CD4-positive, alpha-beta T cell treated with Interleukin-2 at 100 ng/mL for 4 hours (primary cell): ENCODE data around the gene PSMD1.
"Not testable (repeated sequence)": the region's sequence is repeated elsewhere in the genome, so short reads cannot be mapped to it uniquely, and the experiment has no call there.

Experiments used
- DNase-seq: peaks from one replicate; pipeline ENCODE4 v3.0.0-alpha.2; 2020; ENCODE audit warnings: low spot score

The PSMD1 gene

DNA sequence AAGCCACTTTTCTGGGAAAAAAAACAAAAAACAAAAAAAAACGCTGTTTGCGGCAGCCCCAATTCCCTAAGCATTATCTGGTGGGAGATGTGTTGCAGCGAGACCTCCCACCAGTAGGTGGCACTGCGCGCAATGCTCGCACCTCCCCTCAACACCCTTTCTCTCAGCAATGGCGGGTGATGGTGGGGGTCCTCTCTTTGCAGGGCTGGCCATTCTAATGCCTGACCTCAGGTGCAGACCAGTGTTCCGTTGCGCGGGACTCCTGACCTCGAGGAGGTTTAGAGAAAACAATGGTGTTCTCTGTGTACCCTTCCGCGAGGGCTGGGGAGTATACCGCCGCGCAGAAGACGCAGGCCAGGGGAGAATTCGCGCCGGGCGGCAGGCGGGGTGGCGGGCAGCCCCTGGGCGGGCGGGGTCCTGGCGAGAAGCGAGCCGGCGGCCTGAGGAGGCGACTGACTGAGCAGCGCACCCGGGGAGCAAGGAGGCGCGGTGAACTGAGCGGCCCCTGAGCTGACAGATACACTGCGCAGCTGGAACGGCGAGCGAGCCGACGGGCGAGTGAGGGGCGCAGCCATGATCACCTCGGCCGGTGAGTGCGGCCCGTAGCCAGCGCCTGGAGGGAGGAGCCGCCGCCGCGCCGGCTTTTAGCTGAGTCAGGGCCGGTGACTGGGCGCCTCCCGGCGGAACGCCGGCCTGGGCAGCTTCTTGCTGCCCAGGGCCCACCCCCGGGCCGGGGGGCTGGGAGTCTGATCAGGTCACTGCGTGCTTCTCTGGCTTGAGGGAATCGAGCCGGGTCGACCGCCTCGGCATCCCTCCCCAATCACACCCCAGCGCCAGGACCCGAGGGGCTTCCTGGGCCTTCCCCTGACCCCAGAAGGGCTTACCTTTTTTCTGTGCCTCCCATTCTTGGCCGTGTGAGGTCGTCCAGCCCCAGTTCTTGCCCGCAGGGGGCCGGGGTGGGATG lies at the start of gene PSMD1:
Gene PSMD1 (plus strand): TSS at position 415 of the 964 bp plus-strand sequence. CDS start 159 bp downstream, at position 574.
- peak; percentile 96 for DNase-seq

DNA sequence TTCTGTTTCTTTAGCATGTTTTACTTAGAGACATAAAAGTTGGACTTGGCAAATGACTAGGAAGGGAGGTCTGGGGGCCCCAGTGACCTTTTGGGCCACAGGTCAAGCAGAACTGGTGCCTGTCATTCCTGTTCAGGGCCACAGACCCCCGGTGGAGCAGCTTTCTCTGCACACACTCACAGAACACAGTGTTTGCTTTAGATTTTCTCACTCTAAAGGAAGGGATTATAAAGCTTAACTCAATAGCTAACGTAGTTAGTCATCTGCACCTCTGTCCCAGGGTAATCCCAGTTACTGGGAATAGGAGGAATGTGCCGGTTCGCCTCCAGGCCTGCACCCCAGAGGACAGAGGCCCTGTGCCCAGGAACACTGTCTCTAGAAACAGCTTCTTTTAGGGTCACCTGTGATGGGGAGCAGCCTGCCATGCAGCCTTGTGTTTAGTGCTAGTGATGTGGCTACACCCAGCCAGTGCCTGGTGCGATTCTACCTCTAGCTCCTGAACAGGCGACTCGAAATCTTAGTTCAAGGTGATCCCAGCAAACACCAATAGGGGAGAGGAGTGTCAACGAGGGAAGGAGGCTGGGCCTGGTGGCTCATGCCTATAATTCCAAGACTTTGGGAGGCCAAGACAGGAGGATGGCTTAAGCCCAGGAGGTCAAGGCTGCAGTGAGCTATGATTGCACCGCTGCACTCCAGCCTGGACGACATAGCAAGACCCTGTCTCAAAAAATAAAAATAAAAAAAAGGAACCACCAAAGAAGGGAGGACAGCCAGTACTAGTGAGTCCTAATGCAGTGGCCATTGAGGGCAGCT lies 49.2 kb upstream of the PSMD1 start:
- DNase-seq = no peak

DNA sequence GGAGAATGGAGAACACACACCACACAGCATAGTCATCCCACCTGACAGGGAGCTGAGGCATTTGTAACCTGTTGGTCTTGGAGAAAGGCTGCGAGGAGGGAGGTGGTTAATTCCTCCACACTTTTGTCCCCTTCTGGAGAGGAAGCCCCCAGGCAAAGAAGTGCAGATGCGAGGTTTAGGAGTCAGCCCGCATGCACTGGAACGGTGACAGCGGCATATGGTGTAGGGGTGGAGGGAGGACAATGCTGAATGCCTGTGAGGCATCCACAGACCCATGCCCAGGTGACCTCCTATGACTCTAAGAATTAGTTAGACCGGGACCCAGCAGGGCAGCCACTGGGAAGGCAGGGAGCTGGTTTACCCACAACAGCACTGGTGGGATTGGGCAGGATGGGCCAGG lies 48.5 kb upstream of the PSMD1 start:
- no peak for DNase-seq

DNA sequence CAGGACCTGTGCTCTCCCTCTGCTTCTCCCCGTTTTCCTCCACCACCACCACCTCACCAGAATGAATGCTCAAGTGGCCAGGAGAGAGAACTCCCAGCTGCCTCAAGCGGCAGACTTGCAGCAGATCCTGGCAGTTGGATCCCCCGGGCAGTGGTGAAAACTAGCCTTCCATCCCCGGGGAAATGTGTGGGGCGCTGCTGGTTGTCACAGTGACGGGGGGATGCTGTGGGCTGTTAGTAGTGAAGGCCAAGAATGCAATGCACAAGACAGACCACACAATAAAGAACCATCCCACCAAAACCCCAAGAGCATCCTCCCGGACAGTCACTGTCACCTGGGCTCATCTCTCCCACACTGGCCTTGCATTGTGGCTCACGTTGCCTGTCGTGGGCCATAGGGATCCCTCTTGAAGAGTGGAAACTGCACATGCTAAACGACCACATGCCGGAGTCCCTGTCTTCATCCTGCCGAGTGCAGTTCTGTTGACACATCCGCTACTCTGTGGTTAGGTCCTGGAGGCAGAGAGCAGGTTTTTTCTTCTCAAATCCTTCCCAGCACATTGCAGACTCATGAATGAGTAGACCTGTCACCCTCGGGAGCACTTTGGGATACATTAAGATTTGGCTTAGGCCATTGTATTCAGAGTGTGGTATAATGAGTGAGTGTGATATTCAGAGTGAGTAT lies 47.3 kb upstream of the PSMD1 start:
- DNase-seq = no peak

DNA sequence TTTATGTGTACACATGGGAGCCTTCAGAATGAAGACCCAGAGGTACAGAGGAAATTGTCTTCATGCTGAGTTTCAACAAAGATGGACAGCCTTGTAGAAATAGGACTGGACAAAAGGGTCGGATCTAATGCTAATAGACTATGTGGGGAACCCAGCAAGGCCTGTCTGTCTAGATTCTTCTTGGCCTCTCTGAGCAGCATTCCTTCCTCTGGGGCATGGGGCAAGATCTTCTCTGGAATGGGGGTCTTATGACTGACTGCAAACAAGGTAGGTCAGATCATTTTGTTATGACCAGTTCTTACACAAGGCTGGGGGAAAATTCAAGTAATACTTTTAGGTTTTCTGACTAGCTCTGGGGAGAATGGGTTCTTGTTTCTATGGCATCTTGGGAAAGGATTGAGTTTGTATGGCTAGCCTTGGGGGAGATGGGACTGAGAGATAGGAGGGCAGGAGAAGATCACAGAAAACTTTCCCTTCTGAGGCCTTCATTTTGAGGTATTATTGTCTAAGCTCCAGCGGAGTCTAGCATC lies 46.4 kb upstream of the PSMD1 start:
- no peak for DNase-seq

DNA sequence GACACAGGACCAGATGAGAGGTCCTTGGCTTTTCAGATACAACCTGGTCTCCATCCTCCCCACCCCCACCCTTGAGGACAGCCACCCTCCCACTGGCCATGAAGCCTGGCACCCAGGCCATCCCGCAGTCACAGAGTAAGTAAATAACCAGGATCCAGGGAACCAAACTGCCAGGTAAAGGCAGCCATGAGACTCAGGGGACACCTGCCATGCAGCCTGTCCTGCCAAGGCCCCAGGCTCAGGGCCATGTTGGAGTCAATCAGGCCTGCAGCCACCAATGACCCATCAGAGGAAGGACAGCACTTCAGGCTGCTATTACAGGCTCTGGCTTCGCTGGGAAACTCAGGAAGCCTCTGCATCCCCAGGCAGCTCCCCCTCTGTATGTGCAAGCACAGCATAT lies 45.1 kb upstream of the PSMD1 start:
- no peak for DNase-seq

DNA sequence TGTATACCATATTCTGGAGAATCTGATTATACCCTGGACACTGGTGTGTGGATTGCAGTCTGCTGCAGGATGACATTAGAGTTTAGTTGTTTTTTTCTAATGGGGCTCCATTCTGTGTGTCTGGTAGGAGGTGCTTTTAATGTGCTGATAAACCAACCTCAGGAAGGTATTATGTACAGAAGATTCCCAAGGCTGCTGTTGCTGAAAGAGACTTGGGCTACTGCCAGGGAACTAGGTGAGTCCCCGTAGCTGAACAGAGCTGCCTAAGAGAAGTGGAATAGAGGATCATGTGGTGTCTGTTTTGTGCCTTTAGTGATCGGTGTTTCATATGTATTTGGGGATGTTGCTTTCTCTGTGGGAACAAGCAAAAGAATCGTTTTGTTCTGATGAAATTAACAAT lies 44.2 kb upstream of the PSMD1 start:
- no peak for DNase-seq

DNA sequence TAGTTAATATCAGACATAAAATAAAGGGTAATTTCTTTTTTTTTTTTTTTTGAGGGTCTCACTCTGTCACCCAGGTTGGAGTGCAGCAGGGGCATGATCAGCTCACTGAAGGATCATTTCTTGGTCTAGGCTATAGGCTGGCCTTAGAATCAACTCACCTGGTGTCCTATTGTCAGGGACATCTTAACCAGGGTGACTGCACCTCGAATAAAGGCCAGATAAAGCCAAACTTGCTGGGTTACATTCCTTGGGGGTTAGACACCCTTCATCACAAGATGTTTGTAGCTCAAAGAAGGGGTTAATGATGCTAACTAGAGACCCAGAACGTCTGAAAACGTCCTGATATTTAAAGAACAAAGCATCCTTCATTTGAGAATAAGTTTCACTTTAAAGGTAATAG lies 42.8 kb upstream of the PSMD1 start:
- no peak for DNase-seq

DNA sequence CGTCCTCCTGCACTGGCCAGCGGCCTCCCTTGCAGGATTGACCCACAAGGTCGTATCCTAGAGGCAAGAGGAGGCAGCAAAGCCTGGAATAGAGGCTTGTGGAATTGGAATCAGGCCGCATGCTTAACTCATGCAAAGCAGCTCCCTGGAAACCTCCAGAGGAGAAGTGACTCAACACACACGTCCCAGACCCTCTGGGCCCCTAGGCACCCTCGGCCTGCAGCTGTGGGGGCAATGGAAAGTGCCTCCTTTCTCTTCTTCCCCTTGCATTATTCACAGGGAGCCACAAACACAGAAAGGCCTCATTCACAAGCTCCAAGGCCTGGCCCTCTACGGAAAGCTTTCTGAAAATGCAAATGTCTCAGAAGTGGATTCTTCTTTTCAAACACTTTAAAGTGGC lies 41.2 kb upstream of the PSMD1 start:
- no peak for DNase-seq

DNA sequence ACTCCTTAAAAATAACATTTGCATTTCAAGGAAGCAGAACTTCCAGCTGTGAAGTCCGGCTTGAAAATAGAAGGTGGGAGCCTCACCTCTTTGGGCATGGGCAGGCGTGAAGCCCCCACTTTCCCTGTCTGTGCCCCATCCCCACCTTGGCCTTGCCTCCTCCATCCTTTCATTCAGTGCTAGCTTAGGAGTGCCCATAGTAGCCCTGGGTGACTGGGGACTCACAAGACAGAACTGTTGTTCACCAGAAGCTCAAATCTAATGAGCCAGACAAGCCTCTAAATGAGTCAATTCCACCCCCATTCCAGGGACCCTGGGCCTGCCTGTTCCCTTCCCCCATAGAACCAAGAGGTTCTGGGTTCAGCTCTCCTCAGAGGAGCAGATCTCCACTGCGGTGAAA lies 40.7 kb upstream of the PSMD1 start:
- no peak for DNase-seq

DNA sequence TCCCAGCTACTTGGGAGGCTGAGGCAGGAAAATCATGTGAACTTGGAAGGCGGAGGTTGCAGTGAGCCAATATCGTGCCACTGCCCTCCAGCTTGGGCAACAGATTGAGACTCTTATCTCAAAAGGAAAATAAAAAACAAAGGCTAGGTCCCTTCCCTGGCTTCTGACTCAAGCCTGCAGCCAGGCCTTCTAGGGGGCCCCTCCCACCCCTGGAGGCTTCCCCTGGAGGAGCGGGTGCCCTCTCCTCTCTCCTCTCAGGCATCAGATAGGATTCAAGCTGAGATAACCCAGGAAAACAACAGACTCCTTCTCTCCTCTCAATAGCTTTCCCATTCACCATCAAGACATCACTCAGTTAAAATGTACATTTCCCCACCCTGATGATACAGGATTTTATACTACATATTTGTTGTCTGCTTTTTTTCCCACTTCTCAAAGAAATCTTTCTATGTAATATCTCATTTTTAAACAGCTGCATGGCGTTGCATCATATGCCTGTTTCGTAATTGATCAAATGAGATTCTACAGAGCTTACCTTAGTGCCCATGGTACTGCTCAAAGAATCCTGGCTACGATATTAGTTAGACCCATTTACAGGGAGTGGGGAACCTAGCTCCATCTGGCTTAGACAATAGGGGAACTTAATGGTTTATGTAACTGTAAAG lies 40.0 kb upstream of the PSMD1 start:
- DNase-seq = no peak

DNA sequence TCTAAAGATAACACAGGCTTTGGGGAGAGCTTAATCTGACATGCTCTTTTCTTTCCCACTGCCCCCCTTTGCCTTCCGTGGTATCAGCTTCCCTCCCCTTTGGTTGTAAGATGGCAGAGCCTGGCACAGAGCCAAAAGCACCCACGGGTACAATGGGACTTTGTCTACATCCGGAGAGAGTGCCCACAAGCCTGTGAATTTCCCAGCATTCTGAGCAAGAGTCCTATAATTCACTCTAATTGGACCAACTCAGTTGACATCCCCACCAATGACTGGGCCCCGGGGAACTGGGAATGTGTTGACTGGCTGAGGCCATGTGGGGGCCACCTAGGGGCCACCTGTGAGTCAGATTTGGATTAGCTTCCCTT lies 39.5 kb upstream of the PSMD1 start:
- DNase-seq = no peak

DNA sequence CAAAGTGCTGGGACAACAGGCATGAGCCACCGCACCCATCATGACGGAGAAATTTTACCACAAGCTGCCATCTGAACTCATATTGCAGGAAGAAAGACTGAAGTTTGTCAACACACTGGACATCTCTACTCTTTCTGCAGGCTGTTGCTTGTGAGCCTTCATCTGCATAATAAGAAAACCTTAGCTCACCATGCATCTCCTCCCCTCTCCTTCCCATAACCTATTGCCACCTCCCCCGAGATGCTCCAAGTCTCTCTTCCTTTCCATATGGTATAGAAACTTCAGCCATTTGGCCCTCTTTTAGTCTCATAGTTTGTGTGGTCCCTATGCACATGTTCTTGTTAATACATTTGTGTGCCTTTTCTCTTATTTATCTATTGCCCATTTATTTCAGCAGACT lies 38.5 kb upstream of the PSMD1 start:
- DNase-seq = no peak

DNA sequence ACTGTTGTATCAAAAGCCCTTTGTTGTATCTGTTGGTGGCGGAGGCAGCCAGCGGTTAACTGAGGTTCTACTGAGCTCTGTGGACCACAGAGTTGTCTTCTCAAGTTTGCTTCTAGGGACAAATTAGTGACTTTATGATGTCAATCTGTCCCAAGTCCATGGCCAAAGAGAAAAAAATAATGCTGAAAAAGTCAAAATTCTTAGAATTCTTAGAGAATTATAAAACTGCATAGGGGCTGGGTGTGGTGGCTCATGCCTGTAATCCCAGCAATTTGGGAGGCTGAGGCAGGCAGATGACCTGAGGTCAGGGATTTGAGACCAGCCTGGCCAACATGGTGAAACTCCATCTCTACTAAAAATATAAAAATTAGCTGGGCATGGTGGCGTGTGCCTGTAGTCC lies 31.6 kb upstream of the PSMD1 start:
- not testable (repeated sequence) for DNase-seq

DNA sequence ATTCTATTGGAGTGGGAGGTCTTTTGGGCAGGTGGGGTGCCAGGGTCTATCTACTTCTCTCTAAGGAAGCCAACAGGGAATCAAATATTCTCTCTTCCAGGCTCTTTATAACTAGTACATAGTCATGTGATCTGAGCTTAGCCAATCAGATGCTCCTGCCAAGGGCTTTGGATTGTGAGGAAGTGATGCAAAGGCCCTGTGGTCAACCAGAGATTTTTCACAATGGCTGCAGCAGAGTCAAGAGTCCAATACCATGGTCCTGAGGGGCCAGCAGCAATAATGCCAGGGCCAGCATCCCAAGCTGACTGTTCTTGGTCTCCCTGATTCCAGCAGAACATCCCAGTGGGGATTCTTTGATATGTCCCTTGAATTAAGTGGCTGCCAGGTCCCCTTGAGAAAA lies 27.8 kb upstream of the PSMD1 start:
- DNase-seq = no peak

DNA sequence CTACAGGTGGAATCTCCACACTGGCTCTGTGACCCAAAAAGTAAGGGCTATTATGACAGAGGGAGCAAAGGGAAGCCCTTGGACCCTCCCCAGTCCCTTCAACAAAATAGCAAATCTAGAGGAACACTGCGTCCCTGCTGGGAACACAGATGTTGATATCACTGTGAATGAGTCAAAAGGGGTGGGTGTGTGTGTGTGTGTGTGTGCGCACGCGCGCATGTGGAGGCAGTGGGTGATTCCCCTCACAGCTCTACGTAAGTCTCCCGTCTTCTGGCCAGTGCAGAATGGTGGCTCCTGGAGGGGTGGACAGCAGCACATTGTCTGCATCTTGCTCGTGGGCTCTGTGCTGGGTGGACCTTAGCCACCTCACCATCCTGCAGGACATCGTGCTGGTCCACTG lies 27.1 kb upstream of the PSMD1 start:
- DNase-seq = no peak

DNA sequence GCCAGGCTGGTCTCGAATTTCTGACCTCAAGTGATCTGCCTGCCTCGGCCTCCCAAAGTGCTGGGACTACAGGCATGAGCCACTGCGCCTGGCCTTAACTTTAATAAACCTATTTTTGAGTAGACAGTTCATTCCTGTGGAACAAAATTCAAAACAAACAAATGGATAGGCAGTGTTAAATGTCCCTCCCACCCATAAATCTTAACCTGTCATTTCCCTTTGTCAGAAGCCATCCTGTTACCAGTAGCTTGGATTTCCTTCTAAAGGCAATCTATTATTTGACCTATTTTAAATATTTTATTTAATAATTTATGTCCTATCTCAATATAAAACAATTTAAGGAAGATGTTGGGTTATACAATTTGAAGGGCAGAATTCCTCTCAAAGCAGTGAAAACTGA lies 25.9 kb upstream of the PSMD1 start:
- DNase-seq = no peak

DNA sequence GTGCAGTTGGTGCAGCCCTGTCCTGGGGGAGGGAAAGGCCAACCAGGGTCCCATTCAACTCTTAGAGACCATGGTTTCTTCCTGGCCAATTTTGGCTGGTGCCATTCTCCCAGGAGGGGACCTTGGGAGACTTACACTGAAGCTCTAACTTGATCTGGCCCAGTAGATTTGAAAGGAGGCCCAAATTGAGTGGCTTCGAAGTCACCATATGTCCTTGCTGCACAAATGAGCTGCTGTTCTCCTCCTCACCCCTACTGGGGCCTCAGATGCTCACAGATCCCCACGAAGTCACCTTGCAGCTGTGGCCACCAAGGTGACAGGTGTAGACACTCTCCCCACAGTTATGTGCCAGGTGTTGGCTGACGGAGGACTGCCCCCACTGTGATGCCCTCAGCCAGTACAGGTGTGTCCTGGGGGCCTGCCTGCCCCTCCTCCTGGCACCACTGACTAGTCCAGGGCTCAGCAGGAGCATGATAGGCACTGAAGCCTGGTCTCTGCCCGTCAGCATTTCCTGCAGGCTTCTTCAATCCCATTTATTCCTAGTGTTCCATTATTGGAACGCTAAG lies 24.0 kb upstream of the PSMD1 start:
- no peak for DNase-seq

DNA sequence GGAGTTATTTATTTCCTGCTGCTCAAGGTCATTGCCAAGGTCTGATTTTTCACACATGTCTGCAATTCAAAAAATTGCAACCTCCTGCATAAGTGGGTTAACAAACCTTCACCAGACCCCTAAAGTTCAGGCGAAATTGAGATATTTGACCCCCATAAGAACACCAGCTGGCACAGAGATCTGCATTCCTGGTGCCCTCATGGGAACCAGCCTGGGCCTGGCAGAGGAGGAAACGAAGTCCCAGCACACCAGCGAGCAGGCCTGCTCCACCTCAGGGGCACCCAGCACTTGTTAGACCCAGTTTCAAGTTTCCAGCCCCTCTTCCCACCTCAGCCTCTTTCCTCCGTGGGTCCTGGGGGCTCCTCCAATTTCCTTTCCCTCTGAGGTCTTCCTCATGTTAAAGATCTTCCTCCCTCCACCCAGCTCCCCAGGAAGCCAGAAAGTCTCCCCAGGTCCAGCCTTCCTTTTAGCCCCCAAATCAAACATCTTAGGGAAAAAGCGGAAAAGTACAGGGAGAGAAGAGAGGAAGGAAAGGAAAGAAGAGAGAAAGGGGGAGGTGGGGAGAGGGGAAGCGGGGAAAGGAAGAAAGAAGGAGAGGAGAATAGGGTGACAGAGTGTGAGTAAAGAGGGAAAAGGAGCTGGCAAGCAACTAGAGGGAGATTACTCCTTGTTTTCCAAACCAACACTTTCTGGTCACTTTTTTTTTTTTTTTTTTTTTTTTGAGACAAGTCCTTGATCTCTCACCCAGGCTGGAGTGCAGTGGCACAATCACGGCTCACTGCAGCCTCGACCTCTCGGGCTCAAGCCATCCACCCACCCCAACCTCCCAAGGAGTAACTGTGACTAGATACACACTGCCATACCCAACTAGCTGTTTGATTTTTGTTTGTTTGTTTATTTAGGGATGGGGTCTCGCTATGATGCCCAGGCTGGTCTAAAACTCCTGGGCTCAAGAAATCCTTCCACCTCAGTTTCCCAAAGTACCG lies 23.2 kb upstream of the PSMD1 start:
- DNase-seq = no peak

DNA sequence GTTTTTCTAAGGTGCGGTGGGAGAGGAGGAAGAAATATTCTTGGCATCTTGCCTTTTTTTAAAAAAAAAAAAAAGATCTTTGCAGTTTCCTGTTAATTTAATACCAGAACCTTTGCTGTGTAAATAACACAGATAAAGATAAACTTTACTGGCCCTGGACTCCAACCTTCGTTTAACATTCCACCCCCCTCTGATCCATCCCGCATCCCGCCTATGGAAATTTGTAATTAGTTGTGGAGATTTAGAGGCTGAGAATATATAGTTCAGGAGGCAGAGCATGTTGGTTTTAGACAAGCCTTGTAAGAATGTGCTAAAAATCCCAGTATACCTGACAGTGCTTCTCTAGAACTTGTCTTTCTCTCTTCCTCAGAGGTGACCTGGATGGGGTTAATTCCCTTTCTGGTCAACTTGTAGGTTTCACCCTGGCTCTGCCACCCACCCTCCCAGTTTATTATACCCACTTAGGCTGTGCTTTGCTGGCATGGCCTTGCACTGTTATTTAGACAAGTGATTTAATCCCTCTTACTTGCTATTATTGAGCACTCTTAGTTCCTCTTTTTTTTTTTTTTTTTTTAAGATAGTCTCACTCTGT lies 22.3 kb upstream of the PSMD1 start:
- no peak for DNase-seq
